IPS-18c (cell line): ENCODE measurements around the gene GAPT.

Experiments
- H3K4me3 ChIP-seq: 2 replicates; pipeline ENCODE4 v1.7.0; 2013; ENCODE audit warnings: low read depth, mild to moderate bottlenecking, low read length, moderate library complexity; ENCODE audit not compliant: insufficient read depth
- H3K9me3 ChIP-seq: one replicate; pipeline ENCODE4 v1.6.1; 2013; ENCODE audit warnings: mild to moderate bottlenecking, low read length, moderate library complexity; ENCODE audit not compliant: control insufficient read depth, insufficient read depth

GAPT gene

GRCh38 chr5:58543723-58544122 lies 52.5 kb downstream of the GAPT start:
- H3K4me3 ChIP-seq: no peak overlapping the region
- no peaks in the 10 kb centered on the region for H3K9me3 ChIP-seq

GRCh38 chr5:58544195-58544594 lies 53.0 kb downstream of the GAPT start:
- Histone ChIP-seq H3K4me3 (no peak overlapping the region), H3K9me3 (no peaks in the 10 kb centered on the region)

GRCh38 chr5:58544926-58545325 lies 53.7 kb downstream of the GAPT start:
- Histone ChIP-seq H3K9me3 (no peaks in the 10 kb centered on the region), H3K4me3 (no peak overlapping the region)

GRCh38 chr5:58545912-58546311 lies 54.7 kb downstream of the GAPT start:
- no peaks in the 10 kb centered on the region for H3K9me3 ChIP-seq
- H3K4me3 ChIP-seq: no peak overlapping the region
